HG02943 (cell line): Measurements from ENCODE around the gene BZW2.
"Not testable (repeated sequence)": the region's sequence is repeated elsewhere in the genome, so short reads cannot be mapped to it uniquely, and the experiment has no call there.

ENCODE experiments used
- ATAC-seq: cut with Tn5 transposase; IDR thresholded peaks from one replicate; pipeline ENCODE4 v1.9.1; 2021; ENCODE audit warnings: mild to moderate bottlenecking, low read depth, moderate library complexity; ENCODE audit not compliant: unreplicated experiment

The BZW2 gene

DNA sequence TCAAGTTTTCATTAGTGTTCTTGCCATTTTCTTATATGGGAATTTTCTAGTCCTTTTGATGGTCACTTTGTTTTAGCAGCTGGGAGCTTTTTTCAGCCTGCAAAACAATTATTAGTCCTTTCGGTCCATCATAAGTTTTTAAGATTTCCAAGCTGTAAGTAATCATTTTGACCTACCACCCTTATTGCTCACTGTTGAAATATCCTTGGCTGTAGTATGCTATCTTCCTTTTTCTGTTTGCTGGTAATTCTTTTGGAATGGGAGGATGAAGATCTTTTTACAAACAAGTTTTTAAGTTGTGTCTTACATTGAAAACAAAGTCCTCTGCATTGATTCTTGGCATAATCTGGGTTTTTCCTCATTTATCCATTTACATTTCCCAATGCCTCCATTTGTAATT lies 24.0 kb downstream of the BZW2 start:
- no peak for ATAC-seq

GRCh38 chr7:16670731-16671344 lies 24.9 kb downstream of the BZW2 start:
- ATAC-seq = no peak

DNA sequence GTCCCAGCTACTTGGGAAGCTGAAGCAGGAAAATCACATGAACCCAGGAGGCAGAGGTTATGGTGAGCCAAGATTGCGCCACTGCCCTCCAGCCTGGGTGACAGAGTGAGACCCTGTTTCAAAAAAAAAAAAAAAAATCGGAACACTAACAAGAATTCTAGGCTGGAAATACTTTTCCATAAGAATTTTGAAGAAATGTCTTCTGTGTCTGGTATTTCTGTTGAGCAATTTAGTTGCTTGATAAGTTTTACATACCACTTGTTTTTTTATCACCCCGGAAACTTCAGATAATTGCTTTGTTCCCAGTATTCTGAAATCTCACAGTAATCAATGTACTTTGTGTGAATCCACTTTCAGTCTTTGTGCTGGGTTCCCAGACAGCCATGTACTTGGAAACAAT lies 25.8 kb downstream of the BZW2 start:
- ATAC-seq = no peak

- ATAC-seq = no peak
These were observed 29.3 kb downstream of the BZW2 start for GRCh38 chr7:16675277-16675676.

- ATAC-seq = no peak
These were observed 32.1 kb downstream of the BZW2 start for GRCh38 chr7:16677978-16678494.

DNA sequence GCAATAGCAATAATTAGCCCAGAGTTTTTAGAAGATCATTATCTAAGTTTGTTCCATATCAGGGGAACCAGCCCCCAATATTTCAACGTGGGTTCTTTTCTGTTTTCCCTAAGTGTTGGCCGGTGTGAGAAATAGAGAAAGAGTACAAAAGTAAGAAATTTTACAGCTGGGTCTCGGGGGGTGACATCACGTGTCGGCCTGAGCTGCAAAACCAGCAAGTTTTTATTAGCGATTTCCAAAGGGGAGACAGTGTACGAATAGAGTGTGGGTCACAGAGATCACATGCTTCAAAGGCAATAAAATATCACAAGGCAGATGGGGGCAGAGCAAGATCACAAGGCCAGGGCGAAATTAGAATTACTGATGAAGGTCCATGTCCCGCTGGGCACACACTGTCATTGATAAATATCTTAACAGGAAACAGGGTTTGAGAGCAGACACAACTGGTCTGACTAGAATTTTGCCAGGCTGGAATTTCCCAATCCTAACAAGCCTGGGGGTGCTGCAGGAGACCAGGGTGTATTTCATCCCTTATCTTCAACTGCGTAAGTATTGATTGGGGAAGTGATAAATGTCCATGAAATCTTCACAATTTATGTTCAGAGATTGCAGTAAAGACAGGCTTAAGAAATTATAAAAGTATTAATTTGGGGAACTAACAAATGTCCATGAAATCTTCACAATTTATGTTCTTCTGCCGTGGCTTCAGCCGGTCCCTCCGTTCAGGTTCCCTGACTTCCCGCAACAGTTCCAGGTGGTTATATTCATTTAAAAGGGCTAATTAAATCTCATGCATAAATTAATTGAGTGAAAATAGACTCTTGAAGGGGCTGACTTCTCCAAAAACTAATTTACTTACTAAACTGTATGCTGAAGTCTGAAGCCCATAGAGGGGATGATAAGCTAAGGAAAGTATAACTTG lies 32.9 kb downstream of the BZW2 start:
- not testable (repeated sequence) for ATAC-seq

GRCh38 chr7:16684935-16685334 lies 39.0 kb downstream of the BZW2 start:
- ATAC-seq = no peak

DNA sequence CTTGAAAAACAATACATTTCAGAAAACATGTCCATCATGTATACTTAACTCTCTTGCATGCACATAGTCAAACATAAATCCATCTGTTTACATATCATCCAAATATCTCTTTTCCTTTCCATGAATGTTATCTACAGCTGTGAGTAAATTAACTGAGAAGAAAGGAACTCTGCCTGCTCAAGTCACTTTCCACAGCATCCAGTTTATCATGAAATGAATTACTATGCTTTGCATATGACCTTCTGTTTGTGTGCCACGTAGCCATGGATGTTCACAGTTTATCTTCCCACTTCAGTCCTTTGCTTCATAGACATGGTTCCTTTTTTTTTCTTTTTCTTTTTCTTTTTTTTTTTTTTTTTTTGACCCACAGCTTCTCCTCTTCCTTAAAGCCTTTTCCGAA lies 39.6 kb downstream of the BZW2 start:
- ATAC-seq = no peak

DNA sequence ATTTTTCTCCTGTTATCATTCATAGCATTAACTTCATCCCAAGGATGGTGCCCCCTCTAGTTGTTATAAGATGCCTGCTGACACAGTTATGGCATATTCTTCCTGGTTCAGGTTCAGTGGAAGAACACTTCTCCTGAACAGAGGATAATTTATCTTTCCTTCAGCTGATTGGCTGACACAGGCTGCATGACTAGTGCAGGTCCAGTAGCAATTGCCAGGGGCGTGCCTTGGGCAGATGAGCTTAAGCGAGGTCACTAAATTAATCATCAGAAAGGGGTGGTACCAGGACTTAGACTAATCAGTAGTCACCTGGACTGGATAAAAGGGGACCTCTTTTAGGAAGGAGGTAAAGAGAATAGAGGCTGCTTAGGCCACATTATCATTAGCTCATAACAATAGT lies 42.3 kb downstream of the BZW2 start:
- ATAC-seq = no peak

DNA sequence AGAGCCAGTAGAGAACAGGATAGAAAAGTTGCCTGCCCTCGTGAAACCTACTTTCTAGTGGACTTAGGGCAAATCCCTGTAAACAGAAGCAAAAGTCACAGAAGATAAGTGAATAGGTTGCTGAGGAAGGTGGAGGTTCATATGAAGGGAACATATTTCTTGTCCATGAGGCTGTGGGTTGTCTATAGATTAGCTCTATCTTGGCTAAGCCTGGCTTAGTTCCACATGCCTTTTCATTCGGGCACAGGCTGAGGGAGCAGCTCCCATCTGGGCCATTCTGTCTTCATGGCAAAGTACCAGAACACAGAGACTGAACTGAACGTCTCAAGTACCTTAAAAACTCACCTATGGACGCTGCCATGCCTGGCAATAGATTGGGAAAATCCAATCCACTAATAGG lies 45.3 kb downstream of the BZW2 start:
- ATAC-seq = no peak

DNA sequence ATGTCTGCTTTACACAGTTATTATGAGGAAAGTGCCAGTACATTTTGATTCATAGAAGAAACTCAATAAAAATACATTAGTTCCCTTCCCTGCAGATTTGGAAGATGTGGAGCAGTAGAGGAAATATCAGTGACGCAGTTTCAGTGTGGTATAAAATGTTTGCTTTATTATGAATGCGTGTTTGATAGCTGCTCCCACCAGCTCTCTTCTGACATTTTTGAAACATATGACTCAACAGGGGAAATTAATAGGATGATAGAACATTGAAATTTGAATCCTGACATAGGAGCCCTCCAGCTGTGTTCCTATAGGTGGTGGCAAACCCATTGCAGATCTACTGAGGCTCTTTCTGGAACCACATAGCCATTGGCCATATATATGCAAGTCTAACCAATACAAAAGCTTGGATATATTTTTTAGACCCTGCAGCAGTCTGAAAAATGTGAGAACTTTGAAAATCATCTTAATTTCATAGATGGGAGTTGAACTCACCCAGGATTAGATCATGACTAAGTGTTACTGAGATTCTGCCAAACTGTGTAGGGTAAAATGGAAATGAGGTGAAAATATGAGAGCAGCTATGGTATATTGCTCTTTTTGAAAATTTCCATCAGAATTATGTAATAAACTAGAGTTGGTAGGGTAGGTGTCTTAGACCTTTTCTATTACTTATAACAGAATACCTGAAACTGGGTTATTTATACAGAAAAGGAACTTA lies 47.8 kb downstream of the BZW2 start:
- ATAC-seq = no peak

GRCh38 chr7:16694806-16695205 lies 48.8 kb downstream of the BZW2 start:
- no peak for ATAC-seq

DNA sequence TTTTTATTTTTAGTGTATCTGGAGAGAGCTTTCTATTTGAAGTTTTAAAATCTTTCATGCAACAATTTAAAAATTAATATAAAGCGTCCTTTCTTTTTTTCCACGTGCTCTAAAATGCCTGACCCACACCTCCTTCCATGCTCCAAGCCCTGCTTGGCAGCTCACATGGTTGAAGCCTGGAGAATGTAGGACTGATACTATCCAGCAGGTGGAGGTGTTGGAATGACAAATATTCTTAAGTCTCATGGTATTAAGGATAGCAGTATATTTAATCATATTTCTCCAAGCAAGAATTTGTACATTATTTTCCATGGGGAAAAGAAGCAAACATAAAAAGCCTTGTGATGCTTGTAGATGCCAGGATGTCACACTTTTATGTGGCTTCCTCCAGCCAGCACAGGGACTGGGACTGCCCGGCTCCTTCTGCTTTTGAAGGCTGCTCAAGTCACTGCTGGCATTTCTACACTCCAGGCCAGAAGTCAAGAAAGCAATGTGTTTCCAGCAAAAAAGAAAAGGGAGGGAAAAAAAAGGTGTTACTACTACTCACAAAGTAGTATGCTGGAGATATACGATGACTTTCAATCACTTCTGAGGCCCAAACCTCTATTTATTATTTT lies 49.7 kb downstream of the BZW2 start:
- ATAC-seq = no peak

GRCh38 chr7:16697507-16698199 lies 51.7 kb downstream of the BZW2 start:
- no peak for ATAC-seq

DNA sequence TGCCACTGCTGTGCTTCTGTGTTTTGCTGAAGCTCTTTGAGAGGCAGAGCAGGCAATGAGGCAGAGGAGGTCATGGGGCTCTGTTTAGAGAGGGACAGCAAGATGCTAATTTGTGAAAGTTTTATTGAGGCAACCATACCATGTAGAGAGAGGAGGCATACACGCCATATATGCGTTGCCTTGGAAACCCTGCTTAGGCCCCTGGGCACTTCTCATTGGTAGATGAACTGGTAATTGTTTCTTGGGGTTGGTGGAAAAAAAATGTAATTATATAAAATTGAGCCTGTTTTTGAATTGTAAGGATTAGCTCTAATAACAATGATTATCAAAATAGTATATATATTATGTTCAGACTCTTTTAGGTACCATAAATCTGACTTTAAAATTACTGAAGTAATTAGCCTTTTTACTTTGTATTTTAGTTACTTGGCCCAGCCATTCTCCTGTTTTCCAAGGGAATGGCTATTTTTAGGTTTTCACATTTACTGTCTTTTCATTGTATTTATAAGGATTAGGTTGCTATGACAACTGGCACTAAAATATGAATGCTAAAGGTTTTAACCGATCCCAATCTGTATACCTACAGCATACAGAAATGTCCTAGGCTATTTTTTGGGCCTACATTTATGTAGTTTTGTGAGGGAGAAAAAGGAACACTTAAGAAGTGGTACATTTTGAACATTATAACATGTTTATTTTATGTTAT lies 52.4 kb downstream of the BZW2 start:
- ATAC-seq = no peak

DNA sequence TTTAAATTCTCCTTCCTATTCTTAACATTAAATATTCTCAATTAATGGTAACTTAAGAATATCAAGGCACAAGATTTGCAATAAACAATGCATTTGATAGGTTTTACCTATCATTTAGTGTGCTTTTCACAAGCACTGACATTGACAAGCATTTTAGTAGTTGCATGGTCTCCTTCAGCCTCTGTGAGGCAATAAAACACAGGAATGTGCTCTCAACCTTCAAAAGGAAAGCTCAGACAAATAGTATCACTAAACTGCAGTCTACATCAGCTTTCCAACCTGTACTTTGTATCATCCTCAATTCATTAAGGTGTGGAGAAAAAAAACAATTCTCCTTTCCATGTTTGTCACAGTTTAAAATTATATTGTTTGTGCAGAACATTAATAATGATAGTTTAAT lies 56.5 kb downstream of the BZW2 start:
- ATAC-seq = no peak

- ATAC-seq = no peak
These were observed 62.5 kb downstream of the BZW2 start for GRCh38 chr7:16708511-16708910.

DNA sequence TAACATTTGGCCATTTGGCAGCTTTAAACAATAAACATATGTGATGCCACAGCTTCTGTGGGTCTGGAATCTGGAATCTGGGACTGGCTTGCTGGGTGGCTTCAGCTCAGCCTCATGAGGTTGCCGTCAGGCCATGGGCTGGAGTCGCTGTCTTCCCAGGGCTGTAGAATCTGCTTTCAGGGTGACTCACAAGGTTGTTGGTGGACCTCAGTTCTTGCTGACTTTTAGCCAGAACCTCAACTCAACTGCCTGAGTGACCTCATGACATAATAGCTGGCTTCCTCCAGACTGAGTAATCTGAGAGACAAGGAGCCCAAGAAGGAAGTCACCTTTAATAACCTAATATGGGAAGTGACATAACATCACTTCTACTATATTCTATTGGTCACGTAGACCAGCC lies 63.0 kb downstream of the BZW2 start:
- ATAC-seq = no peak

- ATAC-seq = no peak
These were observed 64.7 kb downstream of the BZW2 start for GRCh38 chr7:16710651-16711050.

GRCh38 chr7:16711730-16712129 lies 65.7 kb downstream of the BZW2 start:
- no peak for ATAC-seq
